ENCODE measurements around the gene NCK2.

- TF ChIP-seq E2F5 (CRISPR knock-in tag; conservative IDR thresholded peaks at IDR 0.05), result no peak
- no peak for TF ChIP-seq BRCA1 (CRISPR knock-in tag; IDR thresholded peaks at IDR 0.05)
- no peak for TF ChIP-seq RELA (CRISPR knock-in tag; IDR thresholded peaks at IDR 0.05)
- TF ChIP-seq, protein P1, sequence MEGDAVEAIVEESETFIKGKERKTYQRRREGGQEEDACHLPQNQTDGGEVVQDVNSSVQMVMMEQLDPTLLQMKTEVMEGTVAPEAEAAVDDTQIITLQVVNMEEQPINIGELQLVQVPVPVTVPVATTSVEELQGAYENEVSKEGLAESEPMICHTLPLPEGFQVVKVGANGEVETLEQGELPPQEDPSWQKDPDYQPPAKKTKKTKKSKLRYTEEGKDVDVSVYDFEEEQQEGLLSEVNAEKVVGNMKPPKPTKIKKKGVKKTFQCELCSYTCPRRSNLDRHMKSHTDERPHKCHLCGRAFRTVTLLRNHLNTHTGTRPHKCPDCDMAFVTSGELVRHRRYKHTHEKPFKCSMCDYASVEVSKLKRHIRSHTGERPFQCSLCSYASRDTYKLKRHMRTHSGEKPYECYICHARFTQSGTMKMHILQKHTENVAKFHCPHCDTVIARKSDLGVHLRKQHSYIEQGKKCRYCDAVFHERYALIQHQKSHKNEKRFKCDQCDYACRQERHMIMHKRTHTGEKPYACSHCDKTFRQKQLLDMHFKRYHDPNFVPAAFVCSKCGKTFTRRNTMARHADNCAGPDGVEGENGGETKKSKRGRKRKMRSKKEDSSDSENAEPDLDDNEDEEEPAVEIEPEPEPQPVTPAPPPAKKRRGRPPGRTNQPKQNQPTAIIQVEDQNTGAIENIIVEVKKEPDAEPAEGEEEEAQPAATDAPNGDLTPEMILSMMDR (CRISPR knock-in tag; IDR thresholded peaks at IDR 0.05), result no peak
- no peak for TF ChIP-seq ZNF704 (CRISPR knock-in tag; IDR thresholded peaks at IDR 0.05; ENCODE audit: borderline replicate concordance)
- TF ChIP-seq RXRA (CRISPR knock-in tag; IDR thresholded peaks at IDR 0.05), result no peak
- no peak for TF ChIP-seq NFYB (CRISPR knock-in tag; IDR thresholded peaks at IDR 0.05)
- TF ChIP-seq, protein P2, sequence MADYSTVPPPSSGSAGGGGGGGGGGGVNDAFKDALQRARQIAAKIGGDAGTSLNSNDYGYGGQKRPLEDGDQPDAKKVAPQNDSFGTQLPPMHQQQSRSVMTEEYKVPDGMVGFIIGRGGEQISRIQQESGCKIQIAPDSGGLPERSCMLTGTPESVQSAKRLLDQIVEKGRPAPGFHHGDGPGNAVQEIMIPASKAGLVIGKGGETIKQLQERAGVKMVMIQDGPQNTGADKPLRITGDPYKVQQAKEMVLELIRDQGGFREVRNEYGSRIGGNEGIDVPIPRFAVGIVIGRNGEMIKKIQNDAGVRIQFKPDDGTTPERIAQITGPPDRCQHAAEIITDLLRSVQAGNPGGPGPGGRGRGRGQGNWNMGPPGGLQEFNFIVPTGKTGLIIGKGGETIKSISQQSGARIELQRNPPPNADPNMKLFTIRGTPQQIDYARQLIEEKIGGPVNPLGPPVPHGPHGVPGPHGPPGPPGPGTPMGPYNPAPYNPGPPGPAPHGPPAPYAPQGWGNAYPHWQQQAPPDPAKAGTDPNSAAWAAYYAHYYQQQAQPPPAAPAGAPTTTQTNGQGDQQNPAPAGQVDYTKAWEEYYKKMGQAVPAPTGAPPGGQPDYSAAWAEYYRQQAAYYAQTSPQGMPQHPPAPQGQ (CRISPR knock-in tag; IDR thresholded peaks at IDR 0.05; ENCODE audit: borderline replicate concordance), result no peak
- TF ChIP-seq ZNF180 (CRISPR knock-in tag; IDR thresholded peaks at IDR 0.05; ENCODE audit: borderline replicate concordance, low read depth), result no peak
- TF ChIP-seq RFX5 (IDR thresholded peaks at IDR 0.05; ENCODE audit: low read depth, low read length), result no peak
Observed at GRCh38 chr2:105798595-105798994, 53.9 kb downstream of the NCK2 start.

Measured in HepG2 (cell line).